GM12874 (cell line): ENCODE results near the gene MELK.

Experiments
- TF ChIP-seq, protein P1 (sequence below): IDR thresholded peaks from 2 replicates; pipeline ENCODE4 v1.5.1; 2011; ENCODE audit warnings: low read depth, mild to moderate bottlenecking, control low read depth, low read length, moderate library complexity; ENCODE audit not compliant: insufficient read depth

The MELK gene

DNA sequence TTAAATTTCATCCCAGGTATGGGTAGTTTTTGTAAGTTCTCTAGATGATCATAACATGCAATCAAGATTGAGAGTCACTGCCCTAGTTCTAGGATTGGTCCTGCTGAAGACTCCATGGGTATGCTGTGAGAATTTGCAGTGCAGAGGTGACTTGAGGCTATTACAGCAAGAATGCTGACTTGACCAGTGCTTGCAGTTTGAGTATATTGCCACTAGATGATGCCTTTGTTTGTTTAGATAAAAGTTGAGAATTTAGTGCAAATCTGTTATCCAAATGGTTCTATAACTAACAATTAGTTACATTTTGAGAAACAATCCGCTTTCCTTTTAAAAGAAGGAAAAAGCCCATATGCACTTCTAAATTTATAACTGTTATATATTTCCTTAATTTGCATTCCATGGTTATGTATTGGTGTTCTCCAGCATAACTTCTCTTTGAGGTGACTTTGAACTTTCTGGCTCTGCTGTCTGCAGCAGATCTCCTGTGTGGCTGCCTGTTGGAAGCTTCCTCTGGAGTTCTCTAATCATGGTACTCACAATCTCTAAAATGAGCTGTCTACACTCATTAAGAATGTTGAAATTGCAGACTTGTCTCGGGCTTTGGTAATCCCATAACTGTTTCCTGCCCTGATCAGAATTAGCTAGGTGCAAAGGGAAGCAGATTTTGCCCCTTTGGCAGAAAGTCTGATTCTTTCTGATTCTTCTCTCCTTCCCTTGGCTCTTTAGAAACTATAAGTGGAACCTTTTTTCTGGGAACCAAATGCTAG is 24.9 kb downstream of the MELK start:
- TF ChIP-seq, protein P1, sequence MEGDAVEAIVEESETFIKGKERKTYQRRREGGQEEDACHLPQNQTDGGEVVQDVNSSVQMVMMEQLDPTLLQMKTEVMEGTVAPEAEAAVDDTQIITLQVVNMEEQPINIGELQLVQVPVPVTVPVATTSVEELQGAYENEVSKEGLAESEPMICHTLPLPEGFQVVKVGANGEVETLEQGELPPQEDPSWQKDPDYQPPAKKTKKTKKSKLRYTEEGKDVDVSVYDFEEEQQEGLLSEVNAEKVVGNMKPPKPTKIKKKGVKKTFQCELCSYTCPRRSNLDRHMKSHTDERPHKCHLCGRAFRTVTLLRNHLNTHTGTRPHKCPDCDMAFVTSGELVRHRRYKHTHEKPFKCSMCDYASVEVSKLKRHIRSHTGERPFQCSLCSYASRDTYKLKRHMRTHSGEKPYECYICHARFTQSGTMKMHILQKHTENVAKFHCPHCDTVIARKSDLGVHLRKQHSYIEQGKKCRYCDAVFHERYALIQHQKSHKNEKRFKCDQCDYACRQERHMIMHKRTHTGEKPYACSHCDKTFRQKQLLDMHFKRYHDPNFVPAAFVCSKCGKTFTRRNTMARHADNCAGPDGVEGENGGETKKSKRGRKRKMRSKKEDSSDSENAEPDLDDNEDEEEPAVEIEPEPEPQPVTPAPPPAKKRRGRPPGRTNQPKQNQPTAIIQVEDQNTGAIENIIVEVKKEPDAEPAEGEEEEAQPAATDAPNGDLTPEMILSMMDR: peak; percentile 69

DNA sequence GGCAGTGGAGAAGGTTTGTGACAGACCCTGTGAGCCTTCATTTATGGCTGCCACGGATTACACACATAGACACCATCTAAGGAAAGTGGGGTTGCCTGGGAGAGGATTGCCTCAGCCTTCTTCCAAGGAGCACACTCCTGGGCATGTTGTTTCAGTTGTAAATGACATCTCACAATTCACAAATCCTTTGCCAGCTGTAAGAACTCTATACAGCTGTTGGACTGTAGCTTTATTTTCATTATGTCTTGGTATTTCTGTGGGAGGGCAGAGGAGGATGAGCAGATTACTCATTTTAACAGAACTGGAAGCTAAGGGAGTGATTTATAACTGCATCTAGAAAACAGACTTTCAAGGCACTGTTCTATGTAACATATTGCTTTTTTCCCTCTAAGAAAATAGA is 25.6 kb downstream of the MELK start:
- TF ChIP-seq, protein P1: no peak

DNA sequence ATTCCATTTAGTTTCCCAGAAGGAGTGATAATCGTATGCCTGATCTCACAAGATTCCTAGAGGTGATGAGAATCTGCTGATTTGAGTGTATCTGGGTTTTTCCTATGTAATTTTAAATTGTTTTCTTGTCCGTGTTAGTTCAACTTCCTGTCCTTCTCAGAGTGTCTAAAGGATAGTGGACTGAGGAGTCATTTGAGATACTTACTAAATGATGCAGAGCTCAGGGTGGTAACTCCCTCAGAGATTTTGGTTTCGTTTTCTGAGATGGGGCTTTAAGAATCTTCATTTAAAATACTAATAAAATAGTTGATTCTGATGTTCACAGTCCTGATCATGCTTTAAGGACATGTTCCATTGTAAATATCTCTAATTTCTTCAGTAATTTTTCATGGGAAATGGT is 30.3 kb downstream of the MELK start:
- TF ChIP-seq, protein P1: no peak

DNA sequence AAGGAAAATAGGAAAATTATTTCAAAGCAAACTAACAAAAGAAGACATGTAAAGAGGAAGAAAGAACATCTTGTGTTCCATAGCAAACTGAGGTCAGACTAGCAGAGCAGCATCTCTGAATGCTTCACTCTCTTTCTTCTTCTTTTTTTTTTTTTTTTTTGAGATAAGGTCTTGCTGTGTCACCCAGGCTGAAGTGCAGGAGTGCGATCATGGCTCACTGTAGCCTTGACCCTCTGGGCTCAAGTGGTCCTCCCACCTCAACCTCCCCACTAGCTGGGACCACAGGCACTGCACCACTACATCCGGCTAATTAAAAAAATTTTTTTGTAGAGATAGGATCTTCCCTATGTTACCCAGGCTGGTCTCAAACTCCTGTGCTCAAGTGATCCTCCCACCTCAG is 36.6 kb downstream of the MELK start:
- TF ChIP-seq, protein P1: no peak

DNA sequence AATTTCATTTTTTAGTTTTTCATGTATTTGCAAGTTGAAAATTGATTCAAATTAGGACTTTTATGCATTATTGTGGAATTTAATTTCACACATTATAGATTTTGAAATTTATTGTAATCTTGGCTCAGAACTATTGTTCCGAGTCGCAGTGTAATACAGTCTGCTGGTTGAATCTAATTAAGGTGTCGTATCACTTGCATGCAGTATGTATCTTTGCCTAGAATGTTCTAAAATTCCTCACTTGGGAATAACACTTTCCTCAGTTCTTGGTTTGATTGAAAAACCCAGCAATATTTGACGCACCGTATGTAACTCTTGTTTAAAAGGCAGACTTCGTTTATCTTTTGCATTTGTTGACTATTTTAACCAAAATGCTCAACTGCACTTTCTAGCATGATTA is 49.4 kb downstream of the MELK start:
- TF ChIP-seq, protein P1: no peak

DNA sequence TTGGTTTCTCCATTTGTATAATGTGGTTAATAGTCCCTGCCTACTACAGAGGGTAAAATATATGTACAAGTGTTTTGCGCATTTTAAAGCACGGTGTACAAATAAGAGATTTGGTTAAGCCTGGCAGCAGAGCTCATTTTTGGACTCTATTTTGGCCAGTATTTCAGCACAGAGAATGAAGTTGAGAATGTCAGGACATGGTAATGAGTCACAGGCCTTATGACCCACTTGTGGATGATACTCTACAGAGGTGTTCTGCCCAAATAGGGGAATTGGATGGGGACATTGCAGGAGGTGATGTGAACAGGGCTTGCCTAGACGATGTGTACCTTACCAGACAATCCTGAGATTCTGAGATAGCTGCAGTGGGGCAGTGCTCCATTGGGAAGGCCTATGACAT is 50.6 kb downstream of the MELK start:
- TF ChIP-seq, protein P1: no peak

DNA sequence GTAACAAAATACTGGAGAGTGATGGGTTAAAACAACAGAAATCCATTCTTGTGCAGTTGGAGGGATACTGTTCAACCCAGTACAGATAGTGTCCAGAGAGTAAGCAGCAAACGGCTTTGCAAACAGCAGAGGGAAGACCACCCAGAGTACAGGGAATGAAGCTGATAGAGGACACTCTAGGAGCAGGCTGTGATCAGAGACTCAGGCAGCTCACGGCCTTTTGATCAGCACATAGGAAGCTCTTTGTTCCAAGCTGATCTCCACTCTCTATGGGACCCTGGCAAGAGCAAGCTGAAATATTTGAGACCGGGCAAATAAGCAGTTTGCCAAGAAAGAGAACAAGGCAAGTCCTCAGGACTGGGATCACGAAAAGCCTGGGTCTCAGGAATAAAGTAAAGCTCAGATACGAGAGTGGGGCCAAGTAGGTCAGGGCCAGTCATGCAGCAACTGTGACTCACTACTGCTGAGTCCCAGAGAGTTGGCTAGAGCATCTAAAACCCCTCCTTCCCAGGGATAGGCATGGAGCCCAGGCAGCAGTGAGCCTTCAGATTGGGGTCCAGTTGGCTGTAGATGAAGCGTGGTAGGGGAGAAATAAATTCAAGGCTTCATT is 52.4 kb downstream of the MELK start:
- TF ChIP-seq, protein P1: no peak
